HG03108 (cell line): Measurements from ENCODE around the gene ATF1.

Experiments
- ATAC-seq: cut with Tn5 transposase; IDR thresholded peaks from one replicate; pipeline ENCODE4 v1.9.1; 2021; ENCODE audit warnings: moderate library complexity; ENCODE audit not compliant: unreplicated experiment

Gene ATF1

DNA sequence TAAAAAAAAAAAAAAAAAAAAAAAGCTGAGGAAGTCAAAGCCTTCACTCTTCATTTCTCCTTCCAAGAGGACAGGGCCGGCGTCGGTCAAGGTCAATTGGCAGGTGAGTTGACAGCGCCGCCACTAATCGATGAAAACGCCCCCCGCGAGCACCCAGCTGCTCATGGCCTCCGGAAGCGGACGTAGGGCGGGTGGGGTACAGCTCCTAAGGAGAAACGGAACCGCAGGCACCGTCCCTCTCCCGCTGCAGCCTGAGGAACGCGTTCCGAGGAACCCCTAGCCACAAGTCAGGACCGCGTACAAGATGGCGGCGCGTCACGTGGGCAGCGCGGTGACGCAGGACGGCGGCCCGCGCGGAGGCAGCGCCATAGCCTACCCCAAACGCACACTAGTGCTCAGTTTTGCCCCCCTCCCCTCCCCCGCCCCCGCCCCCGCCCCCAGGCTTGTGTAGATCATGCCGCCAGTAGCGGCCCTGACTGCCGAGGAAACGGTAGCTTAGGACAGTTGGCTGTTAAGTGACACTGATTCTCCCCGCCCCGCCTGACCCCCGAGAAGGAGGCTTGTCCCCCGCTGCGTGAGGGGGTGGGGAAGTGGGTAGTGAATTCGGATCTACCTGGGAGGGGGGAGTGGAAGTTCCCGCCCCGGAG, at the start of gene ATF1:
Gene ATF1, plus strand, starts transcription at position 463 of the 647 bp plus-strand sequence. CDS start 16,045 bp downstream, outside the sequence.
- ATAC-seq = peak; percentile 78

DNA sequence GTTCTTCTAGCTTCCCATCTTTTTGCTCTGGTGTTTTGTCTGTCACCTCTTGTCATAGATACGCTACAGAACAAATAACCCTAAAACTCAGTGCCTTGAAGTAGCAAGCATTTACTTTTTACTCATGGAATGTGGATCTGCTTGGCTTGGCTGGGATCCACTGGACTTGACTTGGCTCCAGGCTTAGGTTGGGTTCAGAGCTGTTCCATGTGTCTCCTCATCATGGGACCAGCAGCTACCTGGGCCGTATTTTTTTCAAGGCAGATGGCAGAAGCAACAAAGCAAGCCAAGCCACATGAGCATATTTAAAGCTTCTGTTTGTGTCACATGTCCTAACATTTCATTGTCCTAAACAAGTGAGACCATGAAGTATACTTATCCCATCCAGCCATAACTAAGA, 48.7 kb upstream of the ATF1 start:
- ATAC-seq = no peak

- no peak for ATAC-seq
Observed at GRCh38 chr12:50718760-50719159, 45.1 kb upstream of the ATF1 start.

DNA sequence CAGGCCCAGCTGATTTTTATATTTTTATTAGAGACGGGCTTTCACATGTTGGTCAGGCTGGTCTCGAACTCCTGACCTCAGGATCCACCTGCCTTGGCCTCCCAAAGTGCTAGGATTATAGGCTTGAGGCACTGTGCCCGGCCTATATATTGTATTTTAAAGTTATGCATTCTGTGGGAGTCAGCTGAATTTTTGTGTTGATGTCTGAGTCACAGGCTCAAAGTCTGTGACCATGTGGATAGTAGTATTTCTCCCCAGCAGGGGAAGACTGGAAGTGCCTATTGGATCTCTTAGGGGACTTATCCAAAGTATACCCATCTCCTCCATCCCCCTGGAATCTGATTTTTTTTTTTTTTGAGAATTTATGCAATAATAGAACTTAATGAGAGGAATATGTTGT, 43.8 kb upstream of the ATF1 start:
- no peak for ATAC-seq

DNA sequence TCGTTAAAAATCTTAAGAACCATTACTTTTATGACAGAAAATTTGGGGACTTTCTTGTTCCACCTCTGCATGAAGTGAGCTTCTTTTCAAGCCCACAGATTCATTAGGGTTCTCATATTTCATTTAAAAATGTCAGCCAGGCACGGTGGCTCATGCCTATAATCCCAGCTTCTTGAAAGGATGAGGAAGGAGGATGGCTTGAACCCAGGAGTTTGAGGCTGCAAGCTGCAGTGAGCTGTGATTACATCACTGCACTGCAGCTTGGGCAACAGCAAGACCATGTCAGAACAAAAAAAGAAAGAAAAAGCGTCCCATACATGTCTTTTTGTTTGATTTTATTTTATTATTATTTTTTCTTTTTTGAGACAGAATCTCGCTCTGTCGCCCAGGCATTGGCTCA, 43.4 kb upstream of the ATF1 start:
- no peak for ATAC-seq

GRCh38 chr12:50723865-50724264, 40.0 kb upstream of the ATF1 start:
- ATAC-seq = no peak

- ATAC-seq = no peak
Observed at GRCh38 chr12:50725011-50725942, 38.6 kb upstream of the ATF1 start.

GRCh38 chr12:50727466-50727865, 36.4 kb upstream of the ATF1 start:
- ATAC-seq = no peak

- no peak for ATAC-seq
Observed at GRCh38 chr12:50728417-50728816, 35.5 kb upstream of the ATF1 start.

DNA sequence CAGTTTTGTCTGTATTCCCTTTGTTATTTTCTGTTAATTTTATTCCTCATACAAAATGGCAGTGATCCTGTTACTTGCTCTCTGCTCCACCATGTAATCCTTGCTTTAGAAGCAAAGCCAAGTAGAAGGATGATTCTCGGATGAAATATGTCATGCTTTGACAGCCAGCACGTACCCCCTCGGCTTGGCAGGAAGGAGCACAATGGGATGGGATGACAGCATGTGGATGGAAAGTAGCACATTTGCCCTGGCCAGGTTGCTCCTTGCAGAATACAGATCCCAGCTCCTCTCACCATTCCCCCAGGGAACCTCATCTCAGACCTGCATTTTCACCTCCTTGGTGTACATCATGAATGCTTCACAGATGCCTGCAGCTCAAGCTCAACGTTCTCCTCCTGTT, 35.1 kb upstream of the ATF1 start:
- no peak for ATAC-seq

- ATAC-seq = no peak
Observed at GRCh38 chr12:50732591-50732990, 31.3 kb upstream of the ATF1 start.

DNA sequence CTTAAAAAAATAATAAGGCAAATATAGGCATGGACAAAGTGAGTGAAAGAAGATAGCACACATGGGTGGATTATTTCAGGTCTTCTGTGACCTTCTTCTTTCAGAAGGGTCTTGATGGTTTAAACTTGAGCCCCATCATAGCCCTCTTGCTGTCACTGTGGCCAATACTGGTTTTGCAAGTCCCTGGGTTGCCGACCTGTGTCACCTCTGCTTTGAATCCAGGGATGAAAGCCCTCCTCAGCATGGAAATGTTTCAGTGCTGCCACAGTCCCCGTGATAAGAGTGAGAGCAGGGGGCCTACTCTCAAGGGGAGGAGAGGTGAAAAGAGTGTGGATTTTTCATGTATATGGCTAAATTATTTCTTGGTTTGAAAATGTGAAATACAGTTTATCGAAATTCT, 30.2 kb upstream of the ATF1 start:
- no peak for ATAC-seq

DNA sequence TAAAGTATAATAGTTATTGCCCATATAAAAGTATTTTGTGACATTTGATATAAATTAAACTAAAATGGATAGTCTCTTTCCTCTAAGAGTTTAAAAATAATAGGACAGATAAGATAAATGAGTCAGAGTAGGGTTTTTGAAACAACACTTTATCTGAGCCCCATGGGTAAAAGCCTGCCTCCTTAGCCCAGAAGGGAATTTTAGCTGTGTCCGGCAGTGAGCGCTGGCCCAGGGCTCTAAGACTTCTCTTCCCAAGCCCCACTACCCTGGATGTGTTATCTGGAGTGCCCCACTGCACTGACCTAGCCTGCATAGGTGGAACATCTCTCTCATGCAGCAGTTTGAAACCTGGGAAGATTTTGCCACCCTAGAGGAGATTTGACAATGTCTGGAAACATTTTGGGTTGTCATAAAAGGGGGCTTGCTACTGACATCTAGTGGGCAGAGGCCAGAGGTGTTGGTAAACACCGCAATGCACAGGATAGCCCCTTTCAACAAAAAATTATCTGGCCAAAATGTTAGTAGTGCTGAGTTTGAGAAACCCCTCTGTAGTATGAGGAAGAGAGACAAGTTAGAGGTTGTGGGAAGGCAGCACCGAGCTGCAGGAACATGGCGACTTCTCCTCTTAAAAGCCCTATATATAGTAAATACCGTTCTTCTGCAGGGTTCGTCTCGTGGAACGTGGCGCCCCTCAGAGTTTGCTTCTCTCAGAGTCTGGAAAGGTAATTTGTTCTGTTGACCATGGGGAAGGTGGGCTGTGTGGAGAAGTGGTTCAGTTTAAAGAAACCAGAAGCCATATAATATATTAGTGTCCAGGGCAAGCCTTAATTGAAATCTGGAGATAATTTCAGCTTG, 29.3 kb upstream of the ATF1 start:
- no peak for ATAC-seq

DNA sequence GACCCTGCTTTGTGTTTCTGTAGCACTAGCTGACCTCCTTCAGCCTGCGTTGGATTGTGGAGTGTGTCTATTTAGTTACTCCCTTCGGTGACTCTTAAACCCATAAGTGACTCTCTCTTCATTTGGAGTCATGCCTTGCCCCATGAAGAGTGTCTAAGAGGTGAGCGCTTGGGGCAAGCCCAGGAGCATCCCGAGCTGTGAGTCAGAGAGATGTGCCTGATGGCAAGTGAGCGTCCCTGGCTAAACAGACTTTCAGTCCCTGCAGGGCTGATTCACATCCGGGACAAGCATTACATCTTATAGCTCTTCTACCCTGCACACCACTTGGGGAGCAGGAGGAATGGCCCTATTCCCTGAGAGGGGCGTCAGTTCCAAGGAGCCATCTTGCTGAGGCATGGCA, 24.3 kb upstream of the ATF1 start:
- ATAC-seq = no peak

DNA sequence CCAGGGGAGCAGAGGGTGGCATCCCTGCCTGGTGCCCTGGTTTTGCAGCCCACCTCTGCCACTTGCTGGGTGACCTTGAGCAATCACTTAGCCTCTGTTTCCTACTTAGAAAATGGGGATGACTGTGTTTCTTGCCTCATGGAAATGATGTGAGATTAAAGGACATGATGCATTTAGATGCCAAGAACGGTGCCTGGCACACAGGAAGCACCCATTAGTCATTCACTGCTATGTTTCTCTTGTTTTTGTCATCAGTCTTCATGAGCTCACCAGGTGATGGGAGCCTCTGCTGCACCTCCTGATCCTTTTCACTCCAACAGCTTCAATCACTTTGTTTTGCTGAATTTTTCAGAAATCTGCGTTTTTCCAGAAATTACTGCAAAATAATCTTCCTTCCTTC, 23.6 kb upstream of the ATF1 start:
- ATAC-seq = no peak

DNA sequence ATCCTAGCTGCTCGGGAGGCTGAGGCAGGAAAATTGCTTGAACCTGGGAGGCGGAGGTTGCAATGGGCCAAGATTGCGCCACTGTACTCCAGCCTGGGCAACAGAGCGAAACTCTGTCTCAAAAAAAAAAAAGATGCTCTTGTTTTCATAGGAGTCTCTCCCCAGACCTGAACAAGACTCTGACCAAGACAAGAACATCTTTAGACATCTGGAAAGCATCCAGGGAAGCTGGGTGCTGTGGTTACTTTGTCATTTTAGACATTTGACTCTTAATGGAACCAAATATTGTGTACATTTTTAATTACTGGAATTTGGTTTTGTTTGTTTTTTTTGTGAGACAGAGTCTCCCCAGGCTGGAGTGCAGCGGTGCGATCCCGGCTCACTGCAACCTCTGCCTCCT, 21.1 kb upstream of the ATF1 start:
- no peak for ATAC-seq

- ATAC-seq = no peak
Observed at GRCh38 chr12:50745861-50746260, 18.0 kb upstream of the ATF1 start.

- no peak for ATAC-seq
Observed at GRCh38 chr12:50746431-50746830, 17.5 kb upstream of the ATF1 start.

DNA sequence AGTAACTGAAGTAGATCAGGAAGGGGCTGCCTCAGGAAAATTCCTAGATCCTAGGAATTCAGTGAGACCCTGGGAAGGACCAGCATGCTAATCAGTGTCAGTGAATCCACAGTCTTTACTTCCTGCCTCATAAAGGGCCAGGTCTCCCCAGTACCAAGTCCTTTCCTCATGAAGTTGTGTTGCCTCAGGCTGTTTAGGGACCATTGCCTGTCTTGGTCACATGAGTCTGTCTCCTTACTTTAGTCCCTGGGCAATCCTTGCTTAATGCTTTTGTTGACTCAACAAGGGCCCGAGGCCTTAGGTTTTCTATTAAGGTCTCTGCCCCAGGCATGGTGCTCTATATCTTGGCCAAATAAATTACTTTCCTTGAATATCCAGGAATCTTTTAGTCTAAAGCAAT, 16.1 kb upstream of the ATF1 start:
- no peak for ATAC-seq

- ATAC-seq = no peak
Observed at GRCh38 chr12:50749459-50749882, 14.4 kb upstream of the ATF1 start.

DNA sequence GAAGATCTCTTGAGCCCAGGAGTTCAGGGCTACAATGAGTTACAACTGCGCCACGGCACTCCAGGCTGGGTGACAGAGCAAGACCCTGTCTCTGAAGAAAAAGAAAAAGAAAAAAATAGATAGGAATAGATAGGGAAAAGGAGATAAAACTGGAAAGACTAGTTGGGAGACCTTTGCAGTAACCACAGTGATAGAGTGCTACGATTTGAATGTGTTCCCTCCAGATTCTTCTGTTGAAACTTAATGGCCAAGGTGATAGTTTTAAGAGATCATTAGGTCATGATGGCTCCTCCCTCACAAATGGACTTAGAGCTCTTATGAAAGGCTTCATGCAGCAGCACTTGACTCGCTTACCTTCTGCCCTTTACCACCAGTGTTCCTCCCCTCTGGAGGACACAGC, 13.5 kb upstream of the ATF1 start:
- no peak for ATAC-seq
